ENCODE measurements around the gene ANKRD24.

The ANKRD24 gene

GRCh38 chr19:4246767-4247593 is 64.5 kb downstream of the ANKRD24 start, which contains the start of gene YJU2:
Gene YJU2 (plus strand): TSS chr19:4247080. CDS start chr19:4247147, 67 bp downstream.
- Histone ChIP-seq H3K4me1 (ENCODE audit: control insufficient read depth, insufficient read depth, low read length) (no peaks in the 10 kb centered on the region; the same call in 1 of the 2 replicates), H3K36me3 (ENCODE audit: control insufficient read depth in 2 of 2, insufficient read depth in 1 of 2, low read length in 2 of 2) (peaks cover 10 to 31% of the 10 kb centered on the region in 2 experiments; a peak in 2 of 3 replicates)
- CTCF ChIA-PET = interaction anchor here (0.6 to 1.3 kb wide), 7 partner anchors 13 to 154 kb away, joined by 3 to 13 read pairs (median 4); partner anchors contain the start of gene SH3GL1
- TF ChIP-seq ZNF398 (tag by site-specific recombination; IDR thresholded peaks at IDR 0.05) = 0 out of 2 replicates have a peak, but pooled peaks have one; percentile 4
- peak; percentile 76 for TF ChIP-seq ZNF324 (tag by site-specific recombination; IDR thresholded peaks at IDR 0.05)
- no peak for TF ChIP-seq GFI1B (tag by site-specific recombination; IDR thresholded peaks at IDR 0.05)
- TF ChIP-seq ZNF639 (tag by site-specific recombination; IDR thresholded peaks at IDR 0.05) = peak; percentile 99
- TF ChIP-seq ZFP69B (tag by site-specific recombination; IDR thresholded peaks at IDR 0.05) = peak; percentile 84
- no peak for TF ChIP-seq ZBTB1 (tag by site-specific recombination; IDR thresholded peaks at IDR 0.05)
- peak; percentile 99 for TF ChIP-seq ZNF518A (tag by site-specific recombination; conservative IDR thresholded peaks at IDR 0.05; ENCODE audit: low read depth)
- TF ChIP-seq ZNF76 (tag by site-specific recombination; IDR thresholded peaks at IDR 0.05; ENCODE audit: borderline replicate concordance, low read depth) = peak; percentile 94
- TF ChIP-seq ZNF513 (tag by site-specific recombination; IDR thresholded peaks at IDR 0.05) = 0 out of 2 replicates have a peak, but pooled peaks have one; percentile 48
- TF ChIP-seq ZBTB48 (tag by site-specific recombination; IDR thresholded peaks at IDR 0.05) = no peak
- no peak for TF ChIP-seq ZNF433 (tag by site-specific recombination; IDR thresholded peaks at IDR 0.05; ENCODE audit: low read depth)
- TF ChIP-seq ZNF2 (tag by site-specific recombination; IDR thresholded peaks at IDR 0.05) = peak; percentile 97
- TF ChIP-seq ZNF624 (tag by site-specific recombination; IDR thresholded peaks at IDR 0.05) = no peak
- no peak for TF ChIP-seq ZNF549 (tag by site-specific recombination; IDR thresholded peaks at IDR 0.05)
- TF ChIP-seq, protein P1, sequence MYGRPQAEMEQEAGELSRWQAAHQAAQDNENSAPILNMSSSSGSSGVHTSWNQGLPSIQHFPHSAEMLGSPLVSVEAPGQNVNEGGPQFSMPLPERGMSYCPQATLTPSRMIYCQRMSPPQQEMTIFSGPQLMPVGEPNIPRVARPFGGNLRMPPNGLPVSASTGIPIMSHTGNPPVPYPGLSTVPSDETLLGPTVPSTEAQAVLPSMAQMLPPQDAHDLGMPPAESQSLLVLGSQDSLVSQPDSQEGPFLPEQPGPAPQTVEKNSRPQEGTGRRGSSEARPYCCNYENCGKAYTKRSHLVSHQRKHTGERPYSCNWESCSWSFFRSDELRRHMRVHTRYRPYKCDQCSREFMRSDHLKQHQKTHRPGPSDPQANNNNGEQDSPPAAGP (tag by site-specific recombination; IDR thresholded peaks at IDR 0.05) = peak; percentile 95
- no peak for TF ChIP-seq ZBTB49 (tag by site-specific recombination; IDR thresholded peaks at IDR 0.05; ENCODE audit: low read depth)
- TF ChIP-seq SETDB1 (IDR thresholded peaks at IDR 0.05; ENCODE audit: insufficient read length, low read length) = peak; percentile 38
- peak; percentile 99 for TF ChIP-seq KLF7 (tag by site-specific recombination; IDR thresholded peaks at IDR 0.05; ENCODE audit: borderline replicate concordance)
- peak; percentile 97 for TF ChIP-seq ZXDB (tag by site-specific recombination; IDR thresholded peaks at IDR 0.05)
- TF ChIP-seq ZNF561 (tag by site-specific recombination; IDR thresholded peaks at IDR 0.05; ENCODE audit: borderline replicate concordance) = peak; percentile 92
- peak; percentile 91 for TF ChIP-seq ZNF24 (tag by site-specific recombination; IDR thresholded peaks at IDR 0.05)
- no peak for TF ChIP-seq ZNF626 (tag by site-specific recombination; IDR thresholded peaks at IDR 0.05)
- TF ChIP-seq ZNF510 (tag by site-specific recombination; IDR thresholded peaks at IDR 0.05; ENCODE audit: insufficient replicate concordance) = no peak

More at GRCh38 chr19:4246767-4247593, 64.5 kb downstream of the ANKRD24 start, which contains the start of gene YJU2:
- Histone ChIP-seq H3K4me3 (ENCODE audit: low read depth, low read length) (peak within 1 kb of the TSS; percentile 83), H3K27ac (ENCODE audit: extremely low read depth, low read depth, low read length) (peak within 1 kb of the TSS; percentile 54), H3K9me3 (ENCODE audit: control insufficient read depth, insufficient read depth, low read depth, low read length) (no peaks in the 10 kb centered on the region)
- POLR2A ChIA-PET = interaction anchor here (0.6 to 1.3 kb wide), 4 partner anchors 8 to 288 kb away, joined by 3 to 14 read pairs (median 4); partner anchors contain the start of genes MPND and PLIN5
